CD4-positive, alpha-beta T cell treated with Interleukin-17A for 4 hours (primary cell): ENCODE measurements around the gene ZNF248.

Source experiments
- DNase-seq: peaks from one replicate; pipeline ENCODE4 v3.0.0-alpha.2; 2020; ENCODE audit warnings: mixed read lengths

The ZNF248 gene

DNA sequence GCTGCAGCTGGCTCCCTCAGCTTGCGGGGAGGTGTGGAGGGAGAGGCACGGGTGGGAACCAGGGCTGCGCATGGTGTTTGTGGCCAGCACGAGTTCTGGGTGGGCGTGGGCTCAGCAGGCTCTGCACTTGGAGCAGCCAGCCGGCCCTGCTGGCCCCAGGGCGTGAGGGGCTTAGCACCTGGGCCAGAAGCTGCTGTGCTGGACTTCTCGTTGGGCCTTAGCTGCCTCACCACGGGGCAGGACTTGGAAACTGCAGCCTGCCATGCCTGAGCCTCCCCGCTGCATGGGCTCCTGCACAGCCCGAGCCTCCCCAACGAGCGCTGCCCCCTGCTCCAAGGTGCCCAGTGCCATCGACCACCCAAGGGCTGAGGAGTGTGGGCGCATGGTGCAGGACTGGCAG, 120.1 kb downstream of the ZNF248 start:
- no peak for DNase-seq

DNA sequence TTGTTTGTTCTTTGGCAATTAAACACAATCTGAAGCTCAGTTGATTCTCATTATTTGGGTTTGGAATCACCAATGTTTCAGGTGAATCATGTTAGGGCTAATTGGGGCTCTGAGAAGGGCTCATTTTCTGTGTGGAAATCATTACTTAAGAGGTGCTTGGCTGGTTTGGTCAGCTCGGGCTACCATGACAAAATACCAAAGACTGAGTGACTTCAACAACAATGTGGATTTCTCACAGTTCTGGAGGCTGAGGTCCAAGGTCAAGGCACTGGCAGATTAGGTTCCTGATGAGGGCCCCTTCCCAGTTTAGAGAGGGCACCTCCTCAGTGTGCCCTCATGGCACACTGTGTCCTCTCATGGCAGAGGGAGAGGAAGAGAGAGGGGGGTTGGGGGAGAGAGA, 121.3 kb downstream of the ZNF248 start:
- DNase-seq, result no peak

DNA sequence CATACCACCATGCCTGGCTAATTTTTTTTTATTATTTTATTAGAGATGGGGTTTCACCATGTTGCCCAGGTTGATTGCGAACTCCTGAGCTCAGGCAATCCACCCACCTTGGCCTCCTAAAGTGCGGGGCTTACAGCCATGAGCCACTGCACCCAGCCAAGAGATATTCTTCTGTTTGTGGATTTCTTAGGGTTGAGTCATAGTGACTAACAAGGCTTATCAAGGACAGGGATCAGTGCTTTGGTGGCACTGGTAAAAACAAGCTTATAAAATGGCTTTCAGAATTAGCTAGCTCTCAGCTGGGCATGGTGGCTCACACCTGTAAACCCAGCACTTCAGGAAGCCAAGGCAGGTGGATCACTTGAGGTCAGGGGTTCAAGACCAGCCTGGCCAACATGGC, 122.4 kb downstream of the ZNF248 start:
- DNase-seq, result no peak
